Measurements from ENCODE around the gene SIK2. TPM values are rescaled to one million over a fixed set of nuclear protein-coding genes. Genes with fewer than 3 reads are reported as not detected.
A peak's percentile ranks its signal among the peaks of the same experiment; 100 is the strongest.

SIK2 gene
- total RNA-seq = 174 TPM
- long read RNA-seq, full-length matches to known transcripts = 3 of 177 reads
- long read RNA-seq, partial matches to known transcripts = 50 of 177 reads
- long read RNA-seq, other reads (novel, unspliced or antisense) = 124 of 177 reads

DNA sequence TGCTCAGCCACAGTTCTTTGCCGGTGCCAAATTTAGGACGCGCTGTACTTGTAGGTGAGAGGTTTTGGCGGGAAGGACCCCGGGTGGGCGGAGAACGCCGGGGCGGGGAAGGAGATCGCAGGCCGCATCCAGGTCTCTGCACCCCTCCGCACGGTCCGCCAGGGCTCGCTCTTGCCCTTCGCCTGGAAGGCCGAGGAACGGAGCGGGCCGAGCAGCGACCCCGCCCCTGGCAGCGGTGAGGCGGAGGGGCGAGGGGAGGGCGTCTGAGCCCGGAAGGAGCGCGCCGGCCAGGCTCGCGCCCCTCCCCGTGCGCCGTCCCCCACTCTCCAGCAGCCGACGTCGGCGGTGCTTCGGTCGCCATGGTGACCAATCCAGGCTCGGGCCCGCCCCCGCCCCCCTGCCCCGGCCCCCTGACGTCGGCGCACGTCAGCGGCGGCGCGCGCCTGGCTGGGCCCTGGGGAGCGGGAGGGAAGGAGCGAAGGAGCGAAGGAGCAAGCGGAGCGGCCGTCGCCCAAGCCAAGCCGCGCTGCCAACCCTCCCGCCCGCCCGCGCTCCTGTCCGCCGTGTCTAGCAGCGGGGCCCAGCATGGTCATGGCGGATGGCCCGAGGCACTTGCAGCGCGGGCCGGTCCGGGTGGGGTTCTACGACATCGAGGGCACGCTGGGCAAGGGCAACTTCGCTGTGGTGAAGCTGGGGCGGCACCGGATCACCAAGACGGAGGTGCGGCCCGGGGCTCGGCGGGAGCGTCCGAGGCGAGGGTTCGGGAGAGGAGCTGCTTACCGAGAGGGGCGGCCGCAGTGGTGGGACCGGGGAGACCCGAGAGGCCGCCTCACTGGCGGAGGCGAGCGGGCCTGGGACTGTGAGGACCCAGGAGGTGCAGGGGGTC lies at the start of gene SIK2:
Gene SIK2 (plus strand): TSS at position 471 of the 886 bp plus-strand sequence. CDS start 115 bp downstream, at position 586.
- peak; percentile 98 for DNase-seq (ENCODE audit: low spot score)

DNA sequence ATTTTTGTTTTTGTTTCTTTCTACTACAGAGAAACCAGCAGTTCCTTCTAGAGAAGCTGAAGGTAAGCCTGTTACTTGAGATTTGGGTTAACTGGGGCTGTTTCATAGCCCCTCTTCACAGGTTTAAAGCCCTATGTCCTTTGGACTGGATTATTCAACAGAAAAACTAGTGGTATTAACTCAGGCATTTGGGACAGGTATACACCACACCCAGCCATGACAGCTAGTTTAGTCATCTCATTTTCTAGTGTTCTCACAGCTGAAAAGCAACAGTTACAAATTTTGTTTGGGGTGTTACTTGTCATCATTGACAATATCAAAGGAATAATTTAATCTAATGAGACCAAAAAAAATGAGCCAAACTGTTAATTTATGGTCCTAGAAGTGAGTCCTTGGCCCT lies 47.7 kb upstream of the SIK2 start:
- DNase-seq (ENCODE audit: low spot score) = no peak

DNA sequence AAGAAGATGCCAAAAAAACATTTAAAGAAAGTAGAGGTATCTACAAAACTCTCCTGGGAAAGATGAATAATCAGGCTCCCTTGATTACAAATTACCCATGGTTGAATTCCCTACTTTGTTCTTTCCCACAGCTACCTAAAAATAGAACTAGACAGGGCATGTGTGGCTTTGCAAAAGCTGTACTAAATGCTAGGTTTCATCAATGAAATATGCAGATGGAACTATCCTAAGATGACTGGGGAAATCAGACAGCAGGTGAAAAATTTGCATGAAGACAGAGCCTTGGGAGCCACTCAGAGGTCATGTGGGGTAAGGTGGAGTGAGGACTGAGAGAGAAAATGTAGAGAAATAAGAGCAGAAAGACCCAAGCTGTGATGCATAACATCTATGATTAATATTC lies 47.0 kb upstream of the SIK2 start:
- no peak for DNase-seq (ENCODE audit: low spot score)

DNA sequence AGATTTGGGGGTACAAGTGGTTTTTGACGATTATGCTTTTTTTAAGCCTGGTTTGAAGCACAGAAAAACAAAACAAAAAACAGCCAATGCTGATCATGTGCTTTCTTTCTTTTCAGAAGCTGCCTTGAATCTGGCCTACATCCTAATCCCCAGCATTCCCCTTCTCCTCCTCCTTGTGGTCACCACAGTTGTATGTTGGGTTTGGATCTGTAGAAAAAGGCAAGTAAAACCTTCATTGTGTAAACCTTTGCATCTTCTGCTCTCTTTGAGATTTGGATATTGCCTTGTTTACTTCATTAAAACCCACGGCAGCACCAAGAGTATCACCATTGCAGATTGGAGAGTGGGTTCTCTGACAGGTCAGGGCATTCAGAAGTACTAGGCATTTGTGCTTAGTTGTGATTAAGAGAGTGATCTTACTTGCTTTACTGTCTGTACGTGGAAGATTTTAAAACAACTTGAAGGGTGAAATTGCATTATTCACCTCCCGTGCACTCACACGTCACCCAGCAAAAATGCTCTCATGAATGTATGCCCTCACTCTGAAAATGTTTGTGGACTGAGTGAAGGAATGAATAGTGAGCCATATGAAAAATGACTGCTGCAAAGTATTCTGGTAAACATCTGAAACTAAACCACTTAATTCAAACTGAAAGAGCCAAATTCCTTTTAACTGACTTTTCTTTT lies 44.7 kb upstream of the SIK2 start:
- no peak for DNase-seq (ENCODE audit: low spot score)

DNA sequence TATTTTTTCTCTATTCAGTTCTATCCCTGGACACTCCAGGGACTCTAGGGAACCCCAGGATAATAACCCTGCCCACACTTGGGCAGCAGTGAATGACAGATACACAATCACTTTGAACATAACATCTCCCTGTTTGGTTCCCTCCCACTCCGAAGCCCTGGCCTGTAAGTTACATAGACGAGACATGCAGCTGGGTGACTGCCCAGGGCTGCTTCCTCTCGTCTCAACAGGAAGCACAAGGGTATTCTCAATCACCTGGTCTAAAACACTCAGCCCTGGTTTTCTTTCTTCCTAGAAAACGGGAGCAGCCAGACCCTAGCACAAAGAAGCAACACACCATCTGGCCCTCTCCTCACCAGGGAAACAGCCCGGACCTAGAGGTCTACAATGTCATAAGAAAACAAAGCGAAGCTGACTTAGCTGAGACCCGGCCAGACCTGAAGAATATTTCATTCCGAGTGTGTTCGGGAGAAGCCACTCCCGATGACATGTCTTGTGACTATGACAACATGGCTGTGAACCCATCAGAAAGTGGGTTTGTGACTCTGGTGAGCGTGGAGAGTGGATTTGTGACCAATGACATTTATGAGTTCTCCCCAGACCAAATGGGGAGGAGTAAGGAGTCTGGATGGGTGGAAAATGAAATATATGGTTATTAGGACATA lies 42.3 kb upstream of the SIK2 start:
- DNase-seq (ENCODE audit: low spot score) = no peak

DNA sequence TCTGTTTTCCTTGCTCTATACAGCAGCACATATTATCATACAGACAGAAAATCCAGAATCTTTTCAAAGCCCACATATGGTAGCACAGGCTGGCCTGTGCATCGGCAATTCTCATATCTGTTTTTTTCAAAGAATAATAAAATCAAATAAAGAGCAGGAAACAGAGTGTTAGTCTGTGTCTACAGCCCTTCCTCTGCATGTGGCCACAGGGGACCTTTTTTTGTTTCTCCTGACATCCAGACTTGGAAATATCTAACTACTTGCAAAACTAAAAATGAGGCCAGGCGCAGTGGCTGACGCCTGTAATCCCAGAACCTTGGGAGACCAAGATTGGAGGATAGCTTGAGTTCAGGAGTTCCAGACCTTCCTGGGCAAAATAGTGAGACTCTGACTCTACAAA lies 41.4 kb upstream of the SIK2 start:
- DNase-seq (ENCODE audit: low spot score) = no peak

DNA sequence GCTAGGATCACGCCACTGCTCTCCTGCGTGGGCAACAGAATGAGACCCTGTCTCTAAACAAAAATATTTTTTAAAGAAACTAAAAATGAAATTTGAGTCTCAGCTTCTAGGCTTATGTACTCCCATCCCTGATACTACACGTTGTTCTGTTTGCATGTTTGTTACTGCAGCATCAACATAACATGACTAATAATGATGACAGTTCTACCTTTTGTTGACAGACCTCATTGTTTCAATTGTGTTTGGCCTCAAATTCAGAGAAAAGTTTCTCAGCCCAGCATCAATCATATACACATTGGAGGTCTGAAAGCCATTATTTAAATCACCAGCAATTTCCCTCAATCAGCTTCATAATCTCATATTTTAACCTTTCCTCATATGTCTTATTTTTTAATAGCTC lies 40.9 kb upstream of the SIK2 start:
- no peak for DNase-seq (ENCODE audit: low spot score)

DNA sequence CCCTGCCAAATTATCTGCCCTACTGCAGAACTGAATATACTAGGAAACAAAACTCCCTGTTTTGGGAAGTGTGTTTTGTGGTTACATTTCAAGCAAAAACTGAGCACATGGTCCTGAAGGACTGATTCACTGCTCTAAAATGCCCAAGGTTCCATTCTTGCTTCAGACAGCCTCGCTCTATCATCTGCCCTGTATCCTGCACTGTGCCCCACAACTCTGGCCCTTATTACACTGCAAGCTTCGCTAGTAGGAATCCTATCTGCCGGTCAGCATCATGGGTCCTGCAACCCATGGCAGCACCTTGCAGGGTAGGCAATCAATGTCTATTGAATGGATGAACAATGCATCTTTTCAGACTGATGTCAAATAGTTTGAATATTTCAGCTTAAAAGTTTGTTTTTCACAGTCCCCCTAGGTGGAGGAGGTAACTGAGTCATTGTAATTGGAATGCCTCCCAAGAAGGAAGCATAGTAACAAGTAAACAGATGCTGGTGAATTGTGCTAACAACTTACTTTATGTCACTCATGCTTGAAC lies 40.4 kb upstream of the SIK2 start:
- DNase-seq (ENCODE audit: low spot score) = no peak

DNA sequence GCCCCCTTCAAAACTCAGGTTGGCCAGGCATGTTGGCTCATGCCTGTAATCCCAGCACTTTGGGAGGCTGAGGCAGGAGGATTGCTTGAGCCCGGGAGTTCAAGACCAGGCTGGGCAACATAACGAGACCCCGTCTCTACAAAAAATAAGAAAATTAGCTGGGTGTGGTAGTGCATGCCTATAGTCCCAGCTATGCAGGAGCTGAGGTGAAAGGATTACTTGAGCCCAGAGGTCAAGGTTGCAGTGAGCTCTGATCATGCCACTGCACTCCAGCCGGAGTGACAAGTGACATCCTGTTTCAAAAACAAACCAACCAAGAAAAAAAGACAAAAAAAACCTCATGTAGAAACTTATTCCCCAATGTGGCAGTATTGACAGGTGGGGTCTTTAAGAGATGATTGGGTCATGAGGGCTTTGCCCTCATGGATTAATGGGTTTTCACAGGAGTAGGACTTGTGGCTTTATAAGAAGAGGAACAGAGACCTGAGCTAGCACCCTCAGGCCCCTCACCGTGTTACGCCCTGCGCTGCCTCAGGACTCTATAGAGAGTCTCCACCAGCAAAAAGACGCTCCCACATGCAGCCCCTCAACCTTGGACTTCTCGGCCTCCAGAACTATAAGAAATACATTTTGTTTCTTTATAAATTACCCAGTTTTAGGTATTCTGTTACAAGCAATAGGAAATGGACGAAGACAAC lies 39.4 kb upstream of the SIK2 start:
- DNase-seq (ENCODE audit: low spot score) = no peak

DNA sequence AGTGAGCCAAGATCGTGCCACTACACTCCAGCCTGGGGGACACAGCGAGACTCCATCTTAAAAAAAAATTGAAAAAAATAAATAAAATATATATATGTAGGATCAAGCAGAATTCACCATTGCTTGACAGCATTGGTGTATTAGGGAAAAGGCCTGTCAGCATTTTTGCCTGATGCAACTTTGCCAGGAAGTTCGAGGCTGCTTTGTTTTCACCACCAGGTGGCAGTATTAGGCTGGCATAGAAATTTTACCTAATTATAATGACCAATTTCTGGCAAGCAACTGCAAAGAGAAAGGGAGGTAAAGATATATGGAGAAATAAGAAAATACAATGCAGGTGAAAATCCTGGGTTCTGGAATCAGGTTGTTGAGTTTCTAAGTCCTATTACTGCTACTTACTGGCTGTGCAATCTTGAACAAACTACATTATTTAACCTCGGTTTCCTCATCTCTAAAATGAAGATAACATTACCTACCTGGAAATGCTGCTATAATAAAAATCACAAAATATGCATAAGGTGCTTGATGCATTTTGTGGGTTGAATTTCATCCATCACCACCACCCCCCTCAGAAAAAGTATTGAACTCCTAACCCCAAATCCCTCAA lies 37.0 kb upstream of the SIK2 start:
- no peak for DNase-seq (ENCODE audit: low spot score)

DNA sequence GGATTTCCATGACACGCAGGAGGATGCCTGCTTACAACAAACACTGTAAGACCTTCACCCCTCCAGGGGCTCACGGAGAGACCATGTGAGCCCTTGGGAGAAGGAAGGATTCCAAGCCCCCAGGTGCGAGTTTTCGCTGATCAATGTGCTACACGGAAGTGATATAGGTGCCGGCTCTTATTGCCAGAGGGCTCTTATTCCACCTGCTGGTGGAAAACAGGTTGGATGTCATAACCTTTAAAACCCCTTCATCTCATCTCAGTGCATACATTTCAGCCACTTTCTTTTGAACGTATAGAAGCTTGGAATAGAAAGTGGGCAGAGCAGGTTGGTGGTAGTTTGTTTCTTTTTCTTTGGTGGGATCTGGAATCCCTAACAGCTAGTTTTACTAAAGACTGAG lies 35.9 kb upstream of the SIK2 start:
- no peak for DNase-seq (ENCODE audit: low spot score)

DNA sequence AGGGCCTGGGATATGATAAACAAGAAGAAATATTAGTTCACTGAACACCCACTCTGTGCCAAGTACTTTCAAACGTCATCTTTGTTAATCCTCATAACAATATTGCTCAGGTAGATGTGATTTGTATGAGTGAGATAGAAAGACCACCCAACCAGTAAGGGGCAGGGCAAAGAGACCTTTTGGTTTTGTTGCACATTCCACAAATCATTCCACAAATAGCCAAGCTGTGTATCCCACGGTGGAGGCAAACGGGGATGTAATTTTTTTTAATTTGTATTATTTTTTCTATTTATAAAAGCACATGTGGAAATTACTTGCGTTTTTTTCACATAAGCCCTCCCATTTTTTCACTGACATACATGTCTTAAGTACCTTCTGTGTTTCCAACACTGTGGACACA lies 32.8 kb upstream of the SIK2 start:
- DNase-seq (ENCODE audit: low spot score) = no peak

DNA sequence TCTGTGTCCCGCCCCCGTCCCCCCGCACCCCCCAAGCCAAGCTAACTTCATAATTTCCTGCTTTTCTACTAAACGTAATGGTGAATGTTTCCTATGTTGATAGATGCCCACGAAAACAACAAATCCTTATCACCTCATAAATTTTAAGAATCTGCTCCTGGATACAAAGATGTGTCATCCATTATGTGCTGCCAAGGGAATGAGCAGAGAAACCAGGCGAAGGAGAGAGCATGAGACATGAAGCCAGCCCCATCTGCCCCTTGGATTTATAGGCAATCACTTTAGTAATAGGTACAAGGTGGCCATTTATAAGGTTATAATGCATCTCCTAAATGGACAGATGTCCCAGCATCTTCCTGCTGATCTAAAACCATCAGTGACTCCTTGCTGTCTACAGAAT lies 31.5 kb upstream of the SIK2 start:
- no peak for DNase-seq (ENCODE audit: low spot score)

DNA sequence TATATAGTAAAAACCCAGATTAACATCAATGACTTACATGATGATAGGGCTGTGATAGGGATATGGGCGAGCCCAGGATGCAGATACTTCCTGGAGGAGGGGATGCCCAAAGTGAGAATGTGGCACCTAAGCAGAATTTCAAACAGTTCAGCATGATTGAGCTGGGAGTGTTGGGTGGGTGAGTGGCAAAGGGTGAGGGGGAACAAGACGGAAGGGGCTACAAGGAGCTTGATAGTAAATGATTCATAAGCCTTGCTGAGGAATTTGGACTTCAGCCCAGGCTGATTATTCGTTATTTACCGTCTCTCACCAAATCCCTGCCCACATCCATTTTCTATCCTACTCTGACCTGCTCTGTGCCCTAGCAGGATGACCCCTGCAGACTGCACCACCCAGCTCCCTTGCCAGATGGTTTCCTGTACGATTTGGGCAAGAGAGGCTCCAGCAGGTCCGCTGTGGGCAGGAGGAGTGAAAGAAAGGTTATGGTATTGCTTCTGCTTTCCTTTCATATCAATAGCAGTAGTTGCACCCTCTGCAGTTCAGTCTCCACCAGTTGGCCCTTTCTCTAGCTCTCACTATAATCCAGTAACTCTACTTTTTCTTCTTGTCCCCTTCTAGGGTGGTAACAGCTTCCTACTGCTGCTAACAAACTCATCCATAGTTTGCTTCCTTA lies 30.3 kb upstream of the SIK2 start:
- DNase-seq (ENCODE audit: low spot score) = no peak

DNA sequence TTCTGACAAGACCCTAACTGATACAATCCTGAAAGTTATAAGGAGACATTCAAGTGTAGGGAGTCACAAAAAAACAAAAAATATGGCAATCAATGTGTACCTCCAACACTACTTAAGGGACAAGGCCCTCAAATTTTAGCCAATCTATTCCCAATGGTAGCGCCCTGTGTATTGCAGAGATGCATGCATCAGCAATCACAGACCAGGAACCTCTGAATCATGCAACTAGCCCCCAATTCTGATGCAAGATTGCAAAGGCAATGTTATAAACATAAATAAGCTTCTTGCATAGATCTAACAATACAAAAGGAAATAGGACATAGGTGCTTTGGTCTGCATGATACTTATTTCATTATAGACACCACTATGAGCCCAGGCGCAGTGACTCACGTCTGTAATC lies 29.7 kb upstream of the SIK2 start:
- DNase-seq (ENCODE audit: low spot score) = no peak

DNA sequence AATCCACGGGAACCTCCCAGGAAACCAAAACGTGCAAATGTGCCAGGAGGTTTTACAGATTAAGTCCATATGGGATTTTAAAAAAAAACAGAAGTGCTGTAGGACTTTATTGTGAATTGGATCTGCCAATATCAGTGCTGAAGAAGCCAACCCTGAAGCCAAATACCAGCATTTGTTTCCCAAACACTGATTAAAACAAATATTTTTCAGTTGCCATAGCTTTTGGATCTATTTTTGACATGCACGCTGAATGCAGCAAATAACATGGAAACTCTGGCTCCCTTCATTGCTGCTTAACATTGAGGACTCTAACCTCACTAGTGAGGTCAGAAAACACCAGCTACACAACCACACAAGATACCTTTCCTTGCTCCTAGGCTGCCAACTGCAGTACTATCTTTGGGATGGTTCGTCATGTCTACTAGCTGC lies 28.4 kb upstream of the SIK2 start:
- no peak for DNase-seq (ENCODE audit: low spot score)

DNA sequence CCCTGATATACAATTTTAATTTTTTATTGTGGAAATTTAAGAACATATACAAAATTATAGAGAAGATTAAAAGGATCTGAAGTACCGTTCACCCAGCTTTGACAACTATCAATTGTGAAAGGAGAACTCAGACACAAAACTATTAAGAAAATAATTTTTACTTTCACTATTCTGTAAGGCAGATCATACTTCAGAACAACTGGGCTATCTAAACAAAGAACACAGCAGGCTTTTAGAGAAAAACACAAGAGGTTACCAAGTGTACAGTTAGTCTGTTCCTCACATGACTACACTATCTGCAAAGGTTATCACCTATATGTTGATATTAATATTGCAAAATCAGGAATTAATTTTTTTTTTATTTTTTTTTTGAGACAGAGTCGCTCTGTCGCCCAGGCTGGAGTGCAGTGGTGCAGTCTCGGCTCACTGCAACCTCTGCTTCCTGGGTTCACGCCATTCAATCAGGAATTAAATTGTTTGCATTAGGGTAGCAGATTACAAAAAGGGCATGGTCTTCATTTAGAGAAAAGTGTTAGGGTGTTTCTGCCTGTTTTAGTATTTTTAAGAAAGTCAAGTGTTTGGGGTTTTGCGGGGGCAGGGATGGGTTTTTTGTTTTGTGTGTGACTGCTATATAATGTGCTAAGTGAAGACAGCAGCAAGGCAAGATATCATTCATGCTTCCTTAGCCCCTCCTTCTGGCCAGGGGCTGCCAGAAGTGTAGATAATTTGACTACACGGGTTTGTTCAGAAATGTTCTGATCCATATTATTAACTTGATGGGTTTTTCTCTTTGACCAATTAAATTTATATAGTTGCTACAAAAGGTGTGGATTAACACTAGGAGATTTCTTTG lies 27.6 kb upstream of the SIK2 start:
- DNase-seq (ENCODE audit: low spot score) = no peak

DNA sequence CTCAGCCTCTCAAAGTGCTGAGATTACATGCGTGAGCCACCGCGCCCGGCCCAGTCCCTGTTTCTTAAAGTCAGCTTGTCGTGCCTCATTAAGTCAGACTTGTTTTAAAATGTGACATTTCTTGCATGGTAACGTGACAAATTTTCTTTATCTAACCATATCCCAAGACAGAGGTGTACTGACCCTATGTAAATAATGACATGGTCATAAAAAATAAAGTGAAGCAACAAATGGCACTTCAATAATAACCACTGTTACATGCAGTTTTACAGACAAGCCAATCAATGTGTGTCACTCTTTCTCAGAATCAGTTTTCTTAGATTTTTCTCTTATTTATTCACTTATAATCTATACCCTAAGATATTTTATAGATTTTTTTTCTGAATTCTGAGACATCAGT lies 26.5 kb upstream of the SIK2 start:
- DNase-seq (ENCODE audit: low spot score) = no peak

DNA sequence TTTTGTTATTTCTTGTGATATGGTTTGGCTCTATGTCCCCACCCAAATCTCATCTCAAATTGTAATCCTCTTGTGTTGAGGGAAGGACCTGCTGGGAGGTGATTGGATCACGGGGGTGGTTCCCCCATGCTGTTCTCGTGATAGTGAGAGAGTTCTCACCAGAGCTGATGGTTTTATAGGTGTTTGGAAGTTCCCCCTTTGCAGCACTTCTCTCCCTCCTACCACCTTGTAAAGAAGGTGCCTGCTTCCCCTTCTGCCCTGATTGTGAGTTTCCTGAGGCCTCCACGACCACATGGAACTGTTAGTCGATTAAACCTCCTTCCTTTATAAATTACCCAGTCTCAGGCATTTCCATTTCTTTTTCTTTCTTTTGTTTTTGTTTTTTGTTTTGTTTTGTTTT lies 24.4 kb upstream of the SIK2 start:
- no peak for DNase-seq (ENCODE audit: low spot score)
